Rectal smooth muscle tissue (tissue), 1 donor: Measurements from ENCODE around the gene LUZP2.

ENCODE experiments used
- H3K27ac ChIP-seq: one replicate; pipeline ENCODE4 v1.7.0; 2013; ENCODE audit warnings: low read depth, low read length, inconsistent platforms
- H3K27me3 ChIP-seq: one replicate; pipeline ENCODE4 v1.7.0; 2013; ENCODE audit warnings: low read length; ENCODE audit not compliant: control insufficient read depth, insufficient read depth
- H3K36me3 ChIP-seq: one replicate; pipeline ENCODE4 v1.7.0; 2013; ENCODE audit warnings: low read length; ENCODE audit not compliant: control insufficient read depth, insufficient read depth
- H3K4me1 ChIP-seq: one replicate; pipeline ENCODE4 v1.7.0; 2013; ENCODE audit warnings: low read length; ENCODE audit not compliant: control insufficient read depth, insufficient read depth
- H3K4me3 ChIP-seq: one replicate; pipeline ENCODE4 v1.7.0; 2013; ENCODE audit warnings: low read length
- H3K9ac ChIP-seq: one replicate; pipeline ENCODE4 v1.7.0; 2013; ENCODE audit warnings: low read length

Gene LUZP2

GRCh38 chr11:24805671-24806070 is 308.8 kb downstream of the LUZP2 start:
- no peak overlapping the region for H3K9ac ChIP-seq
- no peak overlapping the region for H3K27ac ChIP-seq
- H3K36me3 ChIP-seq = no peaks in the 10 kb centered on the region
- no peak overlapping the region for H3K4me3 ChIP-seq
- H3K4me1 ChIP-seq = no peaks in the 10 kb centered on the region
- no peaks in the 10 kb centered on the region for H3K27me3 ChIP-seq

- H3K4me1 ChIP-seq = no peaks in the 10 kb centered on the region
- no peaks in the 10 kb centered on the region for H3K27me3 ChIP-seq
- no peak overlapping the region for H3K27ac ChIP-seq
- no peaks in the 10 kb centered on the region for H3K36me3 ChIP-seq
- no peak overlapping the region for H3K4me3 ChIP-seq
- H3K9ac ChIP-seq = no peak overlapping the region
Observed at GRCh38 chr11:24808173-24808572, 311.3 kb downstream of the LUZP2 start.

- H3K27ac ChIP-seq = no peak overlapping the region
- no peaks in the 10 kb centered on the region for H3K27me3 ChIP-seq
- H3K4me3 ChIP-seq = no peak overlapping the region
- H3K9ac ChIP-seq = no peak overlapping the region
- no peaks in the 10 kb centered on the region for H3K4me1 ChIP-seq
- H3K36me3 ChIP-seq = no peaks in the 10 kb centered on the region
Observed at GRCh38 chr11:24819006-24819405, 322.2 kb downstream of the LUZP2 start.

- no peaks in the 10 kb centered on the region for H3K36me3 ChIP-seq
- no peaks in the 10 kb centered on the region for H3K4me1 ChIP-seq
- no peaks in the 10 kb centered on the region for H3K27me3 ChIP-seq
- no peak overlapping the region for H3K9ac ChIP-seq
- H3K4me3 ChIP-seq = no peak overlapping the region
- no peak overlapping the region for H3K27ac ChIP-seq
Observed at GRCh38 chr11:24819863-24820434, 323.1 kb downstream of the LUZP2 start.

- no peaks in the 10 kb centered on the region for H3K4me1 ChIP-seq
- H3K36me3 ChIP-seq = no peaks in the 10 kb centered on the region
- no peak overlapping the region for H3K4me3 ChIP-seq
- no peaks in the 10 kb centered on the region for H3K27me3 ChIP-seq
- no peak overlapping the region for H3K27ac ChIP-seq
- no peak overlapping the region for H3K9ac ChIP-seq
Observed at GRCh38 chr11:24820541-24820940, 323.7 kb downstream of the LUZP2 start.

- Histone ChIP-seq H3K4me3 (no peak overlapping the region), H3K36me3 (no peaks in the 10 kb centered on the region), H3K27ac (no peak overlapping the region), H3K27me3 (no peaks in the 10 kb centered on the region), H3K9ac (no peak overlapping the region), H3K4me1 (no peaks in the 10 kb centered on the region)
Observed at GRCh38 chr11:24828938-24829605, 332.2 kb downstream of the LUZP2 start.

GRCh38 chr11:24833573-24833972 is 336.7 kb downstream of the LUZP2 start:
- no peaks in the 10 kb centered on the region for H3K4me1 ChIP-seq
- no peaks in the 10 kb centered on the region for H3K36me3 ChIP-seq
- no peaks in the 10 kb centered on the region for H3K27me3 ChIP-seq
- no peak overlapping the region for H3K27ac ChIP-seq
- no peak overlapping the region for H3K9ac ChIP-seq
- no peak overlapping the region for H3K4me3 ChIP-seq

GRCh38 chr11:24837112-24837511 is 340.3 kb downstream of the LUZP2 start:
- Histone ChIP-seq H3K27me3 (no peaks in the 10 kb centered on the region), H3K27ac (no peak overlapping the region), H3K9ac (no peak overlapping the region), H3K4me1 (no peaks in the 10 kb centered on the region), H3K4me3 (no peak overlapping the region), H3K36me3 (no peaks in the 10 kb centered on the region)

- H3K9ac ChIP-seq = no peak overlapping the region
Observed at GRCh38 chr11:24842308-24842707, 345.5 kb downstream of the LUZP2 start.

GRCh38 chr11:24844406-24844805 is 347.6 kb downstream of the LUZP2 start:
- Histone ChIP-seq H3K27ac (no peak overlapping the region), H3K9ac (no peak overlapping the region), H3K36me3 (no peaks in the 10 kb centered on the region), H3K27me3 (no peaks in the 10 kb centered on the region), H3K4me3 (no peak overlapping the region), H3K4me1 (no peaks in the 10 kb centered on the region)

More at GRCh38 chr11:24842308-24842707, 345.5 kb downstream of the LUZP2 start:
- H3K4me3 ChIP-seq = no peak overlapping the region
- no peak overlapping the region for H3K27ac ChIP-seq
- H3K36me3 ChIP-seq = no peaks in the 10 kb centered on the region
- H3K4me1 ChIP-seq = no peaks in the 10 kb centered on the region
- no peaks in the 10 kb centered on the region for H3K27me3 ChIP-seq

GRCh38 chr11:24848857-24849256 is 352.0 kb downstream of the LUZP2 start:
- no peak overlapping the region for H3K27ac ChIP-seq
- no peak overlapping the region for H3K4me3 ChIP-seq
- no peaks in the 10 kb centered on the region for H3K36me3 ChIP-seq
- H3K27me3 ChIP-seq = no peaks in the 10 kb centered on the region
- H3K9ac ChIP-seq = no peak overlapping the region
- H3K4me1 ChIP-seq = no peaks in the 10 kb centered on the region

- Histone ChIP-seq H3K27ac (no peak overlapping the region), H3K36me3 (no peaks in the 10 kb centered on the region), H3K27me3 (no peaks in the 10 kb centered on the region), H3K4me3 (no peak overlapping the region), H3K9ac (no peak overlapping the region), H3K4me1 (no peaks in the 10 kb centered on the region)
Observed at GRCh38 chr11:24855951-24856350, 359.1 kb downstream of the LUZP2 start.

- no peak overlapping the region for H3K4me3 ChIP-seq
- no peaks in the 10 kb centered on the region for H3K36me3 ChIP-seq
- H3K9ac ChIP-seq = no peak overlapping the region
- H3K27me3 ChIP-seq = no peaks in the 10 kb centered on the region
- no peak overlapping the region for H3K27ac ChIP-seq
- no peaks in the 10 kb centered on the region for H3K4me1 ChIP-seq
Observed at GRCh38 chr11:24859801-24860300, 363.0 kb downstream of the LUZP2 start.
